ENCODE data around the gene NR0B1.

NR0B1 gene

GRCh38 chrX:30309139-30309571, at the start of gene NR0B1:
TSS of gene NR0B1 (minus strand) at chrX:30309390. CDS start at chrX:30309363, 27 bp downstream.
- no peak for DNase-seq (ENCODE audit: low spot score)

- no peak for DNase-seq (ENCODE audit: low spot score)
These were observed 40.8 kb upstream of the NR0B1 start for GRCh38 chrX:30349946-30350345.

GRCh38 chrX:30343206-30343605, 34.0 kb upstream of the NR0B1 start:
- DNase-seq (ENCODE audit: low spot score): no peak

GRCh38 chrX:30340753-30341152, 31.6 kb upstream of the NR0B1 start:
- no peak for DNase-seq (ENCODE audit: low spot score)

GRCh38 chrX:30327762-30328161, 18.6 kb upstream of the NR0B1 start:
- no peak for DNase-seq (ENCODE audit: low spot score)

GRCh38 chrX:30317308-30317707, 8.1 kb upstream of the NR0B1 start:
- no peak for DNase-seq (ENCODE audit: low spot score)

GRCh38 chrX:30313322-30313721, 4.1 kb upstream of the NR0B1 start:
- DNase-seq (ENCODE audit: low spot score): peak; percentile 33

- no peak for DNase-seq (ENCODE audit: low spot score)
These were observed 3.7 kb upstream of the NR0B1 start for GRCh38 chrX:30312858-30313257.

- DNase-seq (ENCODE audit: low spot score): no peak
These were observed 1.4 kb upstream of the NR0B1 start for GRCh38 chrX:30310429-30311206.

GRCh38 chrX:30308263-30309138, 689 bp downstream of the NR0B1 start:
- no peak for DNase-seq (ENCODE audit: low spot score)

GRCh38 chrX:30307466-30307865, 1.7 kb downstream of the NR0B1 start:
- no peak for DNase-seq (ENCODE audit: low spot score)

GRCh38 chrX:30304866-30305265, 4.3 kb downstream of the NR0B1 start:
- DNase-seq (ENCODE audit: low spot score): no peak

- DNase-seq (ENCODE audit: low spot score): no peak
These were observed 6.2 kb downstream of the NR0B1 start for GRCh38 chrX:30302956-30303355.

- no peak for DNase-seq (ENCODE audit: low spot score)
These were observed 7.2 kb downstream of the NR0B1 start for GRCh38 chrX:30301963-30302362.

GRCh38 chrX:30301208-30301607, 8.0 kb downstream of the NR0B1 start:
- DNase-seq (ENCODE audit: low spot score): no peak

GRCh38 chrX:30296408-30297254, 12.6 kb downstream of the NR0B1 start:
- DNase-seq (ENCODE audit: low spot score): no peak

GRCh38 chrX:30283456-30284200, 25.6 kb downstream of the NR0B1 start:
- peak; percentile 81 for DNase-seq (ENCODE audit: low spot score)

GRCh38 chrX:30282527-30282926, 26.7 kb downstream of the NR0B1 start:
- DNase-seq (ENCODE audit: low spot score): no peak

- DNase-seq (ENCODE audit: low spot score): no peak
These were observed 28.8 kb downstream of the NR0B1 start for GRCh38 chrX:30280428-30280827.

- no peak for DNase-seq (ENCODE audit: low spot score)
These were observed 30.8 kb downstream of the NR0B1 start for GRCh38 chrX:30278365-30278764.

- DNase-seq (ENCODE audit: low spot score): peak; percentile 9
These were observed 33.7 kb downstream of the NR0B1 start for GRCh38 chrX:30275498-30275897.
